GM18951 (cell line): ENCODE data around the gene CST9L.

Experiments used
- POLR2A ChIP-seq: IDR thresholded peaks from 4 replicates; pipeline ENCODE4 v1.6.1; 2011; ENCODE audit warnings: mild to moderate bottlenecking; ENCODE audit not compliant: insufficient read length, insufficient read depth; ENCODE audit errors: extremely low read depth
- in situ Hi-C: fragments of 300-500 bp; cut with MboI; formaldehyde crosslinking; loops from one replicate; pipeline ENCODE4 v1.12.0; 2022; ENCODE audit warnings: low sequenced_read_pairs, mixed read lengths, inconsistent platforms; ENCODE audit not compliant: unreplicated experiment

CST9L gene, protein sequence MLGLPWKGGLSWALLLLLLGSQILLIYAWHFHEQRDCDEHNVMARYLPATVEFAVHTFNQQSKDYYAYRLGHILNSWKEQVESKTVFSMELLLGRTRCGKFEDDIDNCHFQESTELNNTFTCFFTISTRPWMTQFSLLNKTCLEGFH

DNA sequence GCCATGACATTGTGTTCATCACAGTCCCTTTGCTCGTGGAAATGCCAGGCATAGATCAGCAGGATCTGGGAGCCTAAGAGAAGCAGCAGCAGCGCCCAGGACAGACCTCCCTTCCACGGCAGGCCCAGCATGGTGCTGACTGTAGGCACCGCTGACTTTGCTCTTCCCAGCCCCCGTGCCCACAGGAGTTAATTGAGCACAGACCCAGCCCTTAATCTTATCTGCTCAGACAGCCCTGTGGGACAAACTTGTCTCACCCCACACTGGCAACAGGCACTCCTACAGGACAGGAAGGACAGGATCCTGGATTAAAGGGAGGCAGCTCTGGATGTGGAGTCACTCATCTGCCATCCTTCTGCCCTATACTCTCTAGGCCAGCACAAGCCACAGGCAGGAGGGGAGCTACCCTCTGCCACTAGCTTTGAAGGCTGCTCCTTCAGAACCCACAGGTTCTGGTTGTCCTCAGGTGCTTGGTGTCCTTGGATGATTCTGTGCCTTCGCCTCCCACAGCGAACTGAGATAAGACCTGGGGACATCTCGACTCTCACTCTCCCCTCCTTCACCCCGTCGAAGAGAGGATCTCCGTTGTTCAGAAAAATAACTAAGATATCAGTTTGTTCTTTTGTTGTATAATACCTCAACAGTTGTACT is at the start of gene CST9L:
CST9L (minus strand) TSS at position 165 of the 651 bp plus-strand sequence; CDS start at position 131, 34 bp downstream.
- in situ Hi-C loops = no loop called here

DNA sequence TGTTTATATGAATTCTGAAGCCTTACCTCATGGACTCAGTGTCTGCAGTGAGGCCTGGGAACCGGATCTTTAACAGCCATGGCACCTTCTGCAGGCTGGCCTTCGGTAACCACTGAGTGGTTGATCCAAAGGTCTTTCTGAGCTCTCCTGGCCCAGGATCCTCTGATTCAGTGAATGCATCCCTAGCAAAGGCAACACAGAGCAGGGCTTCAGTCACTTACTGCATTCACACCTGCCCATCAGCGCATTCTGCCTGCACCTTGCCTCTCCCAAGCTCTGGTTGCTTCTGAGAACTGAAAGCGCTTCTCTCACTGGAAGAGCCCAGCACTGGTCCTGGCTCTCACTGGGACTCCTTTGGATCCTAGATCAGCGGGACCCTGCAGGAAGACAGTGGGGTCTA is 45.9 kb upstream of the CST9L start:
- in situ Hi-C loops = loop anchor here (25.0 kb wide), 1 partner anchor 177 kb away; the partner anchor contains the start of gene CSTL1
- TF ChIP-seq POLR2A = no peak

More for the DNA sequence above, at the start of gene CST9L:
- TF ChIP-seq POLR2A = no peak

DNA sequence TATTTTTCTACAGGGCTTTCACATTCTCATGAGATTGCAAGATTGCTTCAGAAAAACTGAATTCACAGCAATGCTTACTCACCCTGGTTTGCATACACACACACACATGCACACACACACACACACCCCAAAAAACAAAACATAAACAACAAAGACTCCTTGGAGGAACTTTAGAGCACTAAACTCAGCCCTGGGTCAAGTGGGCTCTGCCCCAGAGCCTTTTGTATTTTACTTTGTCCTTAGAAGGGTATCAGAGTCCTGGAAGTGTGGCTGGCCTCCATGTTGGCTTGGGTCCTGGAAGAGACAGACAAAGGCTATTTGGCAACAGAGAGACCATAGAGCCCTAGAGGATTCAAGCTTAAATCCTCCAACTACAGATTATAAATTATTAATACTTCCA is 45.4 kb upstream of the CST9L start:
- in situ Hi-C loops = loop anchor here (25.0 kb wide), 1 partner anchor 176 kb away; the partner anchor contains the start of gene CSTL1
- TF ChIP-seq POLR2A = no peak

DNA sequence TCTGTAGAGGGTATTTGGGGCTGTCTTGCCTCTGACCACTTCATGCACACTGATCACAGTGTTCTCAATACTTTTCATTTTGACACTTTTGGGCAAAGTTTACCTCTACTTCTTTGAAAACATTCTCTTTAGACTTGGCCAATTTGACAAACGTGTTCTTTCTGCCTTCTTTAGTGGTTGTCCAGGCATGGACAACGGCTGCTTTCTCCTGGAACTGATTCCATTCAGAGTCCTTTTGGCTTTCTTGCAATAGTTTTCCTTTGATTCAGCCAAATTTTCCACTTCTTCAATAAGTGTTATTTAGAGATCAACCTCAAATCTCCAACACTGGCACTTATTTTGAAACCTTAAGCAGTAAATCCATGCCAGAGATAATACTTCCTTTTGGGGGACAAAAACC is 44.1 kb upstream of the CST9L start:
- in situ Hi-C loops = loop anchor here (25.0 kb wide), 1 partner anchor 175 kb away; the partner anchor contains the start of gene CSTL1
- TF ChIP-seq POLR2A = no peak

DNA sequence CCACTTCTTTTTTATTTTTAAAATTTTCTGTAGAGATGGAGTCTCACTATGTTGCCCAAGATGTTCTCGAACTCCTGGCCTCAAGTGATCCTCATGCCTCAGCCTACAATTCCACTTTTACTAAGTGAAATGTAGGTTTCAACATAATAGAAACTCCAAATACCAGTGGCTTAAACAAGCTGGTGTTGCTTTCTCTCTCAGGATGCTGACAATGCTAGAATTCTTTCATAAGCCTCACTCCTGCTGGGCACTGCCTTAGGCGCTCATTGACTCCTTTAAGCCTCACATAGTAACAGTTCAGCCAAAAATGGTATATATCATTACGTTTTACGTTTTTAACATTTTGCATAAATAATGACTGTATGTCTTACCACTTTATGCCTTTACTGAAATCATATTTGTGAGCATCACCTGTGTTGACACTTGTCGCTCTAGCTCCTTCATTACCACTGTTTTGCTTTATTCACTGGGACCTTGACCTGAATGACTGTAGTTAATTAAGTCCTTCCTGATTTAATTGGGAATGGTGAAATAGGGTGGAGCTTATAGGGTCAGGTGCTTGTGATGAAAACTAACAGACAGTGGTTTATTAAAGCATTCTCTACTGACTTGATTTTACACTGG is 41.3 kb upstream of the CST9L start:
- TF ChIP-seq POLR2A = no peak
- in situ Hi-C loops = loop anchor here (25.0 kb wide), 1 partner anchor 172 kb away; the partner anchor contains the start of gene CSTL1

DNA sequence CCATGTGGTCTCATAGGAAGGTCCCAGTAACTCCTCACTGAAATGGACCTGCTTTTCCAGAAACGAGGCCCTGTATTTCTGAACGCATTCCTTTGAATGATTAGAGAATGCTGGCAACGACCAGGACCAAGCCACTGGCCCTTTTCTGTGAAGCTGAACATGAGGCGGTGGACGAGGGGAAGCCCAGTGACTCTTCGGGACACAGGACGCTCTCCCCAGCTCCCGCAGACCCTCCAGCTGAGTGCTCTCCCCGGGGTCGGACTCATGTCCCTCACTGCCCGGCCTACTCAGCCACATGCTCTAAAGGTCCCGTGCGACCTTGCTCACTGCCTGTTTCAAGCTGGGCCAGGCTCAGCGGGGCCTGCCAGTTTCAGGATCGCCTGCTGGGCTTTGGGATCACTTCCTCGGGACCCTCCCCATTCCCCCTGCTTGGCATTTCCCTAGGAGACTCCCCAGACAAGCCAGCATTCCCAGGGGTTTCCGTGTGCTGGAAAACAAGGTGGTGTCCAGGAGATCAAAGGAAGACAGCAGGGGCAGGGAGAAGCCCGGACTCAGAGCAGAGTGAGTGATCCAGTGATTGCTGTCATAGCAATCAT is 40.1 kb upstream of the CST9L start:
- no peak for TF ChIP-seq POLR2A
- in situ Hi-C loops = loop anchor here (25.0 kb wide), 1 partner anchor 171 kb away; the partner anchor contains the start of gene CSTL1

DNA sequence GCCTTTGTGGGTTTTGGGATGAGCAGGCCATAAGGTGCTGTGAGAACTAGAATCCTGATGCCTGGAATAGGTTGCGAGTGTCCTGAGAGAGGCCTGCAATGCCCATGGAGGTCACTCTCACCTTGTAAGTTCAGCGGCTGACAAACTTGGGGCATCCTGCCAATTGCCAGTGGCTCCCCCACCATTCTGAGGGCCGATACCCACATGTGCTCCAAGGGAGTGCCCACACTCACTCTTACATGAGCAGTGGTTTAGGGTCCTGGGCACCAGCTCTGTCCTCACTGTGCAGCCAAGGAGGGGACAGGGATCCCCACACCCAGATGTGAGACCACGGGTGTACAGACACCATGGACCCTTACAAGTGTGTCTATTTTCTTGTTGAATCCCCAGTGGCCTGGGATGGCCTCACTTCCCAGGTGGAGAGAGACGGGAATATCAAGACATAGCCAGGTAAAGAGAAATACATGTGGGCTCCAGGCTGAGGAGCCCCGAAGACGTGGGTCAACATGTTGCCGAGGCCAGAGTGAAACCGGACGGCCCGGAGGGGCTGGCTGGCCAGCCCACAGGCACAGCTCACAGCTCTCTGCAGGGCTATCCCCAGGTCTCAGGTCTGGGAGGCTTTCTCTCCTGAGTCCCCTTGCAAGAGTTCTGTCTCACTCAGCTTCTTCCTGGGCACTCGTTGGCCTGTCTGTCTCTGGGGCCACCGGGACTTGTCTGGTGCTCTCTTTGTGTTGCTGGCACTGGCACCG is 39.4 kb upstream of the CST9L start:
- TF ChIP-seq POLR2A = no peak
- in situ Hi-C loops = loop anchor here (25.0 kb wide), 1 partner anchor 170 kb away; the partner anchor contains the start of gene CSTL1

DNA sequence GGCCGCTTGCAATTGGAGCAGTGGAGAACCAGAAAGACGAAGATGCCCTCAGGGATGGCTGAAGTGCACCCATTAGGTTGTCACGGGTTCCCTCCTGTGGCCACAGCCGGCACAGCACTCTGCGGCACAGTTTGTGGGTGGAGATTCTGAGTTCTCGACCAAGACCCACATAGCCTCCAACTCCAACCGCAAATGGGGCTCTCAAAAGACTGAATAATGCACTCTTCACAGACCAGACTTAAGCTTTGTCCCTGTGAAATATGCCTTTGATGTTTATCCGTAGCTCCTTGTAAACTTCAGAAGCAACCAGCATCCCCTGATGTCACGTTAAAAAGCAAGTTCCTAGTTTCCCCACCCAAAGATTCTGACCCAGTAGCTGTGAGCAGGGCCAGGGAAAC is 38.4 kb upstream of the CST9L start:
- in situ Hi-C loops = loop anchor here (25.0 kb wide), 1 partner anchor 169 kb away; the partner anchor contains the start of gene CSTL1
- no peak for TF ChIP-seq POLR2A

DNA sequence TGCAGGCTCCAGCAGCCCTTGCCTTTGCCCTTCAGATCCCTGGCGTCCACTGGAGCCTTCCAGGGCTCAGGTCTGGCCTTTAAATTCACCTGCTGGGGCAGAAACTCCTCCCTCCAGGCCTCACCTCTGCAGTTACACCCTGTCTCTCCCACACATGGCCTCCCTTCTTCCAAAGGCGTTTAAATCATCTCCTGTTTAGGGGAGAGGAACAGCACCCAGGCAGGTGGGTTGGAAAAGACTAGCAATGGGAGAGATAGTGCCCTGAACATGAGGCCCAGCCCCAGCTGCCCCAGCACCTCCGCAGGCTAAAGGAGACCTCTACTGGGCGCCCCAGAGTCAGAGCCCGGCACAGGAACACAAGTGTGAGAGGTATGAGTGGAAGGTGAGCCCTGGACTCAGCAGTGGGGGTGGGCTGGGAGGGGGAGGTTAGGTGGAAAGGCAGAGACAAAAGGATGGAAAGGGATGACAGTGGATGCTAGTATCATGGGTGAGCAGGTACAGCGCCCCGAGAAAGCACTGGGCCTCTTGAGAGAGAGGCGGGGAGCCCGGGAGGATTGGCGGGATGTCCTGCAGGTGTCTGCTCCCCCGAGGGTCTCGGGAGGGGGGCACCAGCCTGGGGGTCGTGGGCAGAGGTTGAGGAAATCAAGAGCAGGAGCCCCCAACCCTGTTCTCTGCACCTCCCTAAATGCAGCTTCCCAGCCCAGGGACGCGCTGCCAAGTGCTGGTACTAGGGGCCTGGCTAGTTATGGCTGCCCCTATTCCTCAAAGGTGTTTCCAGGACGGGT is 37.8 kb upstream of the CST9L start, which contains the start of gene CST9:
CST9 (minus strand) TSS at position 51 of the 785 bp plus-strand sequence. CDS start 53 bp downstream, outside the sequence.
- in situ Hi-C loops = loop anchor here (25.0 kb wide), 1 partner anchor 169 kb away; the partner anchor contains the start of gene CSTL1
- no peak for TF ChIP-seq POLR2A

DNA sequence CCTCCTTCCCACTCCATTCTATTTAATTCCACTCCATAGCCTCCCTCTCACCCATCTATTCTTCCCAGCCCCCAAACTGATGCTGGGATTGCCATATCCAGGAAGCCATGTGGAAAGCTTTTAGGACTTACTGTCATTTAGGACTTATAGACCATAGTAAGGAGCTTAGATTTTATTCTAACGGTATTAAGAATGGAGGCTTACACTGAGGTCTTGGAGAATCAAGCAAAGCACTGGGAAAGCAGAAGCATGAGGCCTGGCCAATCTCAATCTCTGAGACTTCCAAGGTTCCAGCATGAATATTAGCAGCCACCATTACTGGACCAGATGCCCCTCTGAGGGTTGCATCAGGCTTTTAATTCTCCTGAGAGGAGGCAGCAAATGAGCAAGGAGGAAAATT is 36.0 kb upstream of the CST9L start:
- in situ Hi-C loops = loop anchor here (25.0 kb wide), 1 partner anchor 167 kb away; the partner anchor contains the start of gene CSTL1
- TF ChIP-seq POLR2A = no peak

DNA sequence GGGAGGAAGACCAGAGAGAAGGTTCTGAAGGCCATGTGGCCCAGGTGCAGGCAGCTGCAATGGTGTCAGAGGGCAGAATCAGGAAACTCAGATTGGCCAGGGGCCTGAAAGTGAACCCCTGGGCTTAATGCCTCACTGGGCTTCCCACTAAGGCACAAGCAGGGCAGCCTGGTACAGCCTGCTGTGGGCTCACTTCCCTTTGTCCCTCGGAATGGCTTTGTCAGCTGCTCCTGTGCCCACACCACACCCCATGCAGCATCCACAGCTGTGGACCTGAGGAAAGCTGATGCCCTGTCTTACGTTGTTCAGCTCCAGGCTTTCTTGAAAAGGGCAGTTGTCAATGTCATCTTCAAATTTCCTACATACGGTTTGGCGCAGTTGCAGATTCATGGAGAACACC is 35.0 kb upstream of the CST9L start:
- no peak for TF ChIP-seq POLR2A
- in situ Hi-C loops = loop anchor here (25.0 kb wide), 1 partner anchor 166 kb away; the partner anchor contains the start of gene CSTL1
